ENCODE measurements around the gene ARHGAP31. TPM values are rescaled to one million over a fixed set of nuclear protein-coding genes. Genes with fewer than 3 reads are reported as not detected.

The ARHGAP31 gene
- total RNA-seq, 1 donor from 2014 or later = 23.7 TPM

DNA sequence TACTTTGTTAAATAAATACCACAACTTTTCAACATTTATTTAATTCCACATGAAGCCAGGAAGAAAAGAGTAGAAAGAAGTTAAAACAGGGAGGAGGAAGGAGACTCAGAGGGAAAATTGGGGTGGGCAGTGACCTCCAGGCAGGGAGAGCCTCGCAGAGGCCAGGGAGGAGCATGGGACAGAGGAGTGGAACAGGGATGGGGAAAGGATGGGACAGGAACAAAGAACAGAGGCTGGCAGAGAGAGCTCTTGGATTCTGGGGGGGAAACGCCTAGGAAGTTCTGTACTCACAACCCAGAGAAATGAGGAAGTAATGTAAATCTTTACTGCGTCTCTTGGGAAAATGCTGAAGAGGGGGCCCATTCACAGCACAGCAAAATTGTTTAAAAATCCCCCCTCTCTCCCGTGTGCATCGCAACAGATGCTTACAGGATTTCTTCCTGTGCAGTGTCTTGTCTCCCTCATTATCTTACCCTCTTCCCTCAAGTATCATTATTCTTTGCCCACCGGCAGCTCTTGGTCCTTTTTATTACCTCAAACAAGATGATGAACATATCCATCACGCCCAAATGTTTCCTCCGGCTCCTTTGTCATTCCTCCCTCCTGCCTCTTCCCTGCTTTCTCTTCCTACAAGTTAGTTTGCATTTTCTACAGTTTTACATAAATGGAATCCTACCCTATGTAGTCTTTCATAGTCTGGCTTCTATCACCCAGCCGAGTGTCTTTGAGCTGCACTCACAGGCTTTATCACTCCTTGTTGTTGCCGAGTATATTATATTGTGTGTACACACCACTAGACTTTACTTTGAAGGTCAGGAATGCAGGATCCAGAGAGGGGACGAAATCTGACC, 65.5 kb downstream of the ARHGAP31 start:
- Mint-ChIP-seq H3K4me3 (peak overlapping the region; percentile 40), H3K27ac (peak overlapping the region; percentile 35), H3K4me1 (peaks cover 24% of the 10 kb centered on the region), H3K9me3 (no peaks in the 10 kb centered on the region), H3K27me3 (no peaks in the 10 kb centered on the region), H3K36me3 (ENCODE audit: low read depth) (peaks cover 2% of the 10 kb centered on the region)
- intact Hi-C loops (cut with micrococcal nuclease) = no loop called here
- TF ChIP-seq, protein P1, sequence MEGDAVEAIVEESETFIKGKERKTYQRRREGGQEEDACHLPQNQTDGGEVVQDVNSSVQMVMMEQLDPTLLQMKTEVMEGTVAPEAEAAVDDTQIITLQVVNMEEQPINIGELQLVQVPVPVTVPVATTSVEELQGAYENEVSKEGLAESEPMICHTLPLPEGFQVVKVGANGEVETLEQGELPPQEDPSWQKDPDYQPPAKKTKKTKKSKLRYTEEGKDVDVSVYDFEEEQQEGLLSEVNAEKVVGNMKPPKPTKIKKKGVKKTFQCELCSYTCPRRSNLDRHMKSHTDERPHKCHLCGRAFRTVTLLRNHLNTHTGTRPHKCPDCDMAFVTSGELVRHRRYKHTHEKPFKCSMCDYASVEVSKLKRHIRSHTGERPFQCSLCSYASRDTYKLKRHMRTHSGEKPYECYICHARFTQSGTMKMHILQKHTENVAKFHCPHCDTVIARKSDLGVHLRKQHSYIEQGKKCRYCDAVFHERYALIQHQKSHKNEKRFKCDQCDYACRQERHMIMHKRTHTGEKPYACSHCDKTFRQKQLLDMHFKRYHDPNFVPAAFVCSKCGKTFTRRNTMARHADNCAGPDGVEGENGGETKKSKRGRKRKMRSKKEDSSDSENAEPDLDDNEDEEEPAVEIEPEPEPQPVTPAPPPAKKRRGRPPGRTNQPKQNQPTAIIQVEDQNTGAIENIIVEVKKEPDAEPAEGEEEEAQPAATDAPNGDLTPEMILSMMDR (IDR thresholded peaks at IDR 0.05) = no peak
- POLR2A ChIA-PET = interaction anchor here (1.0 kb wide), 1 partner anchor 64 kb away, joined by 4 read pairs; no protein-coding TSS in a partner anchor
- CTCF ChIA-PET = interaction anchor here (1.4 kb wide), 1 partner anchor 86 kb away, joined by 3 read pairs; no protein-coding TSS in a partner anchor
- peak; percentile 82 for ATAC-seq (ENCODE audit: low read depth)
- no peak for DNase-seq

- ATAC-seq (ENCODE audit: low read depth) (no peak), DNase-seq (no peak)
- Mint-ChIP-seq H3K4me1 (peaks cover 24% of the 10 kb centered on the region), H3K27ac (no peak overlapping the region), H3K27me3 (no peaks in the 10 kb centered on the region), H3K4me3 (no peak overlapping the region), H3K36me3 (ENCODE audit: low read depth) (peaks cover 8% of the 10 kb centered on the region), H3K9me3 (no peaks in the 10 kb centered on the region)
- CTCF ChIA-PET = no interaction called here
- intact Hi-C loops (cut with micrococcal nuclease) = no loop called here
- TF ChIP-seq, protein P1 (IDR thresholded peaks at IDR 0.05) = no peak
- POLR2A ChIA-PET = interaction anchor here (1.1 kb wide), 1 partner anchor 8 kb away, joined by 4 read pairs; no protein-coding TSS in a partner anchor
Measured at GRCh38 chr3:119360736-119361462, 66.7 kb downstream of the ARHGAP31 start.

DNA sequence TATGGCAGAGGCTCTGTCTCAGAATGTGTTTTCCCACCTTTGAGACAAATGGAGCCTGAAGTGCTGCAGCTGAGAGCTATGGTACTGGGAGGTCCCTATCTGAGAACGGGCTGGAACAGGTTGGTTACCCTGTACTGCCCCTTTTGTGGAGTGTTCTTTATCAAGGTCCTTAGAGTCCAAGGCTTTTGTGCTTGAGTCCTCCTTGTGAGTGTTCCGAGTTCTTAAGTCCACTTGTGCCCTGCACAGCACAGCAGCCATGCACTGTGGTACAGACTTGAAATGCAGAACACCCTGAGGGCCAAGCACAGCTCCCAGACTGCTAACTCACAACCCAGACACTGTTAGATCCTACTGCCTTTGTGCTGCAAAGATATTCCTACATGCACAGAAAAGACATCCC, 67.8 kb downstream of the ARHGAP31 start:
- no peak overlapping the region for H3K27ac Mint-ChIP-seq
- peaks cover 8% of the 10 kb centered on the region for H3K36me3 Mint-ChIP-seq (ENCODE audit: low read depth)
- TF ChIP-seq, protein P1 (IDR thresholded peaks at IDR 0.05) = no peak
- intact Hi-C loops (cut with micrococcal nuclease) = no loop called here
- no peaks in the 10 kb centered on the region for H3K27me3 Mint-ChIP-seq
- ChIA-PET POLR2A (interaction anchor here (1.1 kb wide), 1 partner anchor 10 kb away, joined by 4 read pairs; no protein-coding TSS in a partner anchor), CTCF (no interaction called here)
- no peaks in the 10 kb centered on the region for H3K9me3 Mint-ChIP-seq
- no peak for DNase-seq
- peaks cover 22% of the 10 kb centered on the region for H3K4me1 Mint-ChIP-seq
- no peak for ATAC-seq (ENCODE audit: low read depth)
- no peak overlapping the region for H3K4me3 Mint-ChIP-seq

DNA sequence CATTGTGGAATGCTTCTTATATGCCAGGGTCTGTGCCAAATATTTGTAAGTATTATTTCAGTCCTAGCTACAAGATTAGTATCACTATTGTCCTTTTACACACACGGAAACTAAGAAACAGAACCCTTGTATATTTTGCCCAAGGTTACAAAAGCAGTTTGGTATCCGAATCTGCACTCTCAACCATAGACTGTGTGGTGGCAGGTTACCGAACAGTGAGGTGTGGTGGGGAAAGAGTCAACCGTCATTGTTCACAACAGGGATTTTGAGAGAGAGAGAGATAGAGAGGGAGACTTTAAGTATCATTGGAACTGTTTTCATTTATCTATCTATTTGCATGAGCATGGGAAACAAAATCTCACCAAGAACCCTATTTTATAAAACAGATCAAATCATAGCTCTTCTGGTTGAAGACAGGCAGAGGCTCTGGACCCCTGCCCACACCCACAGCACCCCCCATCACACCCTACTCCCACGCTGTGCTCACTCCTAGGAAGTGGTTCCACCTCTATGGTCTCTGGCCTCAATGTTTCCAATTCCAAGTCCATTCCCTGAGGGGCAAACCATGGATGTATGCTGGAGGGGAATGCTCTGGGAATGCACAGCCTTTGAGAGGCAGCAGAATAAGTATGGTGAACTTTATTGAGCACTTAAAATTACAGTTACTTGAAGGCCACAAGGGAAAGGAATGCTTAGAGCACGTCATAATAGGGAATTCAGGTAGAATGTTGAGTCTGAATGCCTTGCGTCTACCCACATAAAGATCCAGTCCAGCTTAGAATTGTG, 69.0 kb downstream of the ARHGAP31 start:
- Mint-ChIP-seq H3K4me1 (peaks cover 20% of the 10 kb centered on the region), H3K4me3 (no peak overlapping the region), H3K9me3 (no peaks in the 10 kb centered on the region), H3K27ac (no peak overlapping the region), H3K36me3 (ENCODE audit: low read depth) (peaks cover 13% of the 10 kb centered on the region), H3K27me3 (no peaks in the 10 kb centered on the region)
- TF ChIP-seq, protein P1 (IDR thresholded peaks at IDR 0.05) = no peak
- DNase-seq = no peak
- CTCF ChIA-PET = no interaction called here
- no peak for ATAC-seq (ENCODE audit: low read depth)
- intact Hi-C loops (cut with micrococcal nuclease) = no loop called here
- POLR2A ChIA-PET = no interaction called here
